IMR-90 (cell line): ENCODE measurements around the gene RELN. TPM values are rescaled to one million over a fixed set of nuclear protein-coding genes. Genes with fewer than 3 reads are reported as not detected.

Experiments
- ATAC-seq: fragments of 200-7000 bp; cut with Tn5 transposase; 2 replicates; pipeline ENCODE4 v1.9.1; 2020; ENCODE audit warnings: low read depth, mild to moderate bottlenecking, moderate library complexity
- BruUV-seq: library from RNA; stranded (reverse); fragments of 400-500 nt; replicated peaks from 2 replicates; lab custom pipeline; 2021; lab: Mats Ljungman, UMichigan
- CTCF ChIA-PET: fragments of 300-600 bp; formaldehyde crosslinking; extraction: SDS; loops from one replicate; lab custom pipeline; 2021; ENCODE audit warnings: antibody characterized with exemption; lab: Yijun Ruan, JAX
- POLR2A ChIA-PET: fragments of 300-600 bp; sonication (Branson Sonifier 250); formaldehyde crosslinking; loops from one replicate; lab custom pipeline; 2022; ENCODE audit warnings: antibody characterized with exemption; ENCODE audit not compliant: unreplicated experiment; lab: Charles Lee
- DNase-seq: peaks from one replicate; pipeline ENCODE4 v3.0.0; 2013
- H2AFZ ChIP-seq: replicated peaks from 2 replicates; pipeline ENCODE3; 2013; ENCODE audit warnings: low read length, mild to moderate bottlenecking; ENCODE audit not compliant: poor library complexity
- H2AK5ac ChIP-seq: 2 replicates; pipeline ENCODE4 v1.6.1; 2013; ENCODE audit warnings: low read depth, low read length, inconsistent platforms
- H2AK9ac ChIP-seq: replicated peaks from 2 replicates; pipeline ENCODE3; 2013; ENCODE audit warnings: mild to moderate bottlenecking, low read depth, low read length, moderate library complexity; ENCODE audit not compliant: poor library complexity
- H2BK120ac ChIP-seq: 2 replicates; pipeline ENCODE4 v1.6.1; 2013; ENCODE audit warnings: low read depth, low read length, inconsistent platforms
- H2BK15ac ChIP-seq: 3 replicates; pipeline ENCODE4 v1.6.1; 2013; ENCODE audit warnings: low read depth, low read length, inconsistent platforms
- H2BK20ac ChIP-seq: 2 replicates; pipeline ENCODE4 v1.6.1; 2013; ENCODE audit warnings: low read depth, mild to moderate bottlenecking, inconsistent platforms, low read length, moderate library complexity
- H2BK5ac ChIP-seq: 2 replicates; pipeline ENCODE4 v1.6.1; 2013; ENCODE audit warnings: mild to moderate bottlenecking, low read depth, low read length, inconsistent platforms; ENCODE audit not compliant: poor library complexity, severe bottlenecking
- H3K14ac ChIP-seq: replicated peaks from 2 replicates; pipeline ENCODE4 v1.6.1; 2013; ENCODE audit warnings: low read depth, low read length, inconsistent platforms
- H3K18ac ChIP-seq: 2 replicates; pipeline ENCODE4 v1.6.1; 2013; ENCODE audit warnings: low read depth, low read length, control low read depth
- H3K23ac ChIP-seq: 2 replicates; pipeline ENCODE4 v1.6.1; 2013; ENCODE audit warnings: low read depth, low read length, inconsistent platforms
- H3K27ac ChIP-seq: 2 replicates; pipeline ENCODE4 v1.5.1; 2013; ENCODE audit warnings: mild to moderate bottlenecking, control low read depth, low read length; ENCODE audit not compliant: insufficient read depth
- H3K27me3 ChIP-seq: 2 replicates; pipeline ENCODE4 v1.6.1; 2013; ENCODE audit warnings: low read length; ENCODE audit not compliant: control insufficient read depth, insufficient read depth
- H3K36me3 ChIP-seq: 2 replicates; pipeline ENCODE4 v1.6.1; 2013; ENCODE audit warnings: low read length, mixed read lengths; ENCODE audit not compliant: control insufficient read depth, insufficient read depth
- H3K4ac ChIP-seq: 2 replicates; pipeline ENCODE4 v1.6.1; 2013; ENCODE audit warnings: low read depth, low read length, inconsistent platforms
- H3K4me1 ChIP-seq: 2 replicates; pipeline ENCODE4 v1.6.1; 2013; ENCODE audit warnings: low read length, mixed read lengths; ENCODE audit not compliant: control insufficient read depth, insufficient read depth
- H3K4me2 ChIP-seq: 2 replicates; pipeline ENCODE4 v1.6.1; 2013; ENCODE audit warnings: low read depth, mild to moderate bottlenecking, control low read depth, low read length, moderate library complexity
- H3K4me3 ChIP-seq: 2 replicates; pipeline ENCODE4 v1.5.1; 2013; ENCODE audit warnings: low read depth, mild to moderate bottlenecking, control low read depth, low read length, moderate library complexity; ENCODE audit not compliant: insufficient read depth
- H3K56ac ChIP-seq: 2 replicates; pipeline ENCODE4 v1.6.1; 2013; ENCODE audit warnings: low read length, inconsistent platforms; ENCODE audit not compliant: insufficient read depth; ENCODE audit errors: extremely low read depth
- H3K79me1 ChIP-seq, 2 experiments: 2 replicates each; pipeline ENCODE4 v1.6.1; 2013; ENCODE audit warnings: low read length in 2 of 2, inconsistent platforms in 1 of 2, low read depth in 1 of 2
- H3K9ac ChIP-seq: 2 replicates; pipeline ENCODE4 v1.6.1; 2013; ENCODE audit warnings: low read depth, low read length, control low read depth
- H3K9me1 ChIP-seq: 2 replicates; pipeline ENCODE4 v1.6.1; 2013; ENCODE audit warnings: low read length, inconsistent platforms; ENCODE audit not compliant: insufficient read depth
- H3K9me3 ChIP-seq: 2 replicates; pipeline ENCODE4 v1.6.1; 2013; ENCODE audit warnings: low read length; ENCODE audit not compliant: control insufficient read depth, insufficient read depth
- H4K20me1 ChIP-seq: 2 replicates; pipeline ENCODE4 v1.6.1; 2013; ENCODE audit warnings: low read length, inconsistent platforms; ENCODE audit not compliant: insufficient read depth
- H4K5ac ChIP-seq: 2 replicates; pipeline ENCODE4 v1.6.1; 2013; ENCODE audit warnings: mild to moderate bottlenecking, low read depth, low read length, control low read depth
- H4K8ac ChIP-seq, 2 experiments: 2 replicates each; pipeline ENCODE4 v1.6.1; 2013; ENCODE audit warnings: low read depth in 2 of 2, low read length in 2 of 2, control low read depth in 1 of 2, inconsistent platforms in 1 of 2
- H4K91ac ChIP-seq: 2 replicates; pipeline ENCODE4 v1.6.1; 2013; ENCODE audit warnings: low read depth, low read length, inconsistent platforms; ENCODE audit not compliant: insufficient read depth
- CEBPB ChIP-seq: IDR thresholded peaks from 2 replicates; pipeline ENCODE4 v1.6.1; 2012; ENCODE audit warnings: low read depth, low read length, improper control_type of control experiment
- CHD1 ChIP-seq: IDR thresholded peaks from 2 replicates; pipeline ENCODE4 v1.6.1; 2012; ENCODE audit warnings: low read depth, low read length, improper control_type of control experiment
- FOS ChIP-seq: fragments of 150-350 bp; IDR thresholded peaks from 2 replicates; pipeline ENCODE4 v1.6.1; 2016; ENCODE audit warnings: low read depth, low read length
- MAFK ChIP-seq: IDR thresholded peaks from 2 replicates; pipeline ENCODE4 v1.6.1; 2012; ENCODE audit warnings: low read depth, low read length, improper control_type of control experiment
- MAZ ChIP-seq: IDR thresholded peaks from 2 replicates; pipeline ENCODE4 v1.6.1; 2012; ENCODE audit warnings: low read depth, mild to moderate bottlenecking, low read length, improper control_type of control experiment, moderate library complexity, borderline replicate concordance
- MXI1 ChIP-seq: IDR thresholded peaks from 2 replicates; pipeline ENCODE4 v1.6.1; 2012; ENCODE audit warnings: low read depth, mild to moderate bottlenecking, low read length, moderate library complexity, borderline replicate concordance
- NFE2L2 ChIP-seq: fragments of 150-350 bp; IDR thresholded peaks from 2 replicates; pipeline ENCODE4 v1.6.1; 2016; ENCODE audit warnings: low read depth, mild to moderate bottlenecking, low read length
- POLR2A ChIP-seq: IDR thresholded peaks from 2 replicates; pipeline ENCODE4 v1.6.1; 2012; ENCODE audit warnings: mild to moderate bottlenecking, low read depth, low read length
- RAD21 ChIP-seq: IDR thresholded peaks from 2 replicates; pipeline ENCODE4 v1.6.1; 2012; ENCODE audit warnings: low read length, improper control_type of control experiment
- RCOR1 ChIP-seq: IDR thresholded peaks from 2 replicates; pipeline ENCODE4 v1.6.1; 2012; ENCODE audit warnings: mild to moderate bottlenecking, low read length, improper control_type of control experiment; ENCODE audit not compliant: insufficient replicate concordance
- RFX5 ChIP-seq: IDR thresholded peaks from 2 replicates; pipeline ENCODE4 v1.8.0; 2012; ENCODE audit warnings: low read depth, mild to moderate bottlenecking, low read length, moderate library complexity
- SMC3 ChIP-seq: fragments of 150-350 bp; IDR thresholded peaks from 2 replicates; pipeline ENCODE4 v1.6.1; 2016; ENCODE audit warnings: low read depth, mild to moderate bottlenecking, antibody characterized with exemption, low read length, moderate library complexity
- WGBS, 2 experiments: methylation state at CpG; one replicate each; pipeline versions ENCODE4 v1.1.5 to v1.1.7; 2013; ENCODE audit warnings: missing lambda C conversion rate in 2 of 2; ENCODE audit not compliant: insufficient read length in 1 of 2; ENCODE audit errors: extremely low coverage in 2 of 2; 5-methylcytosine and 5-hydroxymethylcytosine counted together
- dilution Hi-C: fragments of 300-500 bp; cut with HindIII; formaldehyde crosslinking; loops from one replicate; pipeline ENCODE4 v1.14.3; 2018; ENCODE audit warnings: low sequenced_read_pairs; ENCODE audit not compliant: unreplicated experiment
- in situ Hi-C: fragments of 300-500 bp; cut with MboI; formaldehyde crosslinking; loops from 3 replicates; pipeline ENCODE4 v1.14.3; 2019; ENCODE audit warnings: low sequenced_read_pairs, inconsistent platforms, mixed read lengths
- intact Hi-C: fragments of 100-400 bp; cut with micrococcal nuclease; formaldehyde crosslinking; loops from 2 replicates; pipeline ENCODE4 v1.10.0; 2022
- polyA plus RNA-seq, 3 experiments: library from polyadenylated mRNA; depleted of rRNA; stranded (reverse); fragments of >200 nt; gene quantifications; 2 replicates each; pipeline ENCODE4 v1.2.3, GENCODE V29; 2012; ENCODE audit warnings: low replicate concordance in 1 of 3
- total RNA-seq: library from RNA; depleted of rRNA; stranded (reverse); fragments of >200 nt; gene quantifications from 2 replicates; pipeline ENCODE4 v1.2.3, GENCODE V29; 2012
- TF ChIP-seq, protein P1 (sequence below): fragments of 150-350 bp; IDR thresholded peaks from 2 replicates; pipeline ENCODE4 v1.6.1; 2017; ENCODE audit warnings: mild to moderate bottlenecking, antibody characterized with exemption, low read length, low read depth
- TF ChIP-seq, protein P2 (sequence below): conservative IDR thresholded peaks from 2 replicates; pipeline ENCODE4 v1.5.1; 2012; ENCODE audit warnings: mild to moderate bottlenecking, low read depth, low read length, improper control_type of control experiment

Gene RELN
- total and polyA plus RNA-seq, 2 of the 4 experiments (the other 2 are of a cell fraction) = 14.7 to 23.7 TPM

DNA sequence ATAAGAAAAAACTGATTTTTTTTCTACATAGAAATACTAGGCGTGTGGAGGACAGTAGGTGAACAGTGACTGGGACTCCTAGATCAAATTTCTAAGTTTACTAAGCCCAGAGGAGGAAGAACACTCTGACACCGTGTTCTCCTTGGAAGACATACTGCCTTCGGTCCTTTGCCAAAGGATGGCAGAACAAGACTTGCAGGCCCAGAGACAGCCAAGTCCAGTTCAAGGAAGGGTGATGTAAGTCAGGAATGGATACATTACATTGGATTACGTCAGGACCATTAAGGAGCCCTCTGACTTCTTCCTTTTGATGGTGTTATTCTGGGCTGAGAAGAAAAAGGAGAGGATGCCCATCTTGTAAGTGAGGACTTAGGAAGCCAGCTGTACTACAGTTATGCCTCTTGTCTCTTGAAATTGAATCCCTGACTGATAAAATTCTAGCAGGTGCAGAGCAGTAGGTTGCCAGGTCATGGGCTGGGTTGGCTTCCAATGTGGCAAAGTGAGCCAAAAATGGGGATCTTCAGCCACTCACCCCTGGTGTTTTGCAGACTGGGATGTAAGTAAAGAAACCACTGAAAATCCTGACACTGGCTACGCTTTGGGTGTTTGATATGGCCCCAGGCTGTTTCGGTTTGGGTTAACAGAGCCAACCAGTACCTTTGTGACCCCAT, 45.1 kb downstream of the RELN start:
- ChIA-PET CTCF (interaction anchor here (0.9 kb wide), 1 partner anchor 14 kb away, joined by 3 read pairs; no protein-coding TSS in a partner anchor), POLR2A (no interaction called here)
- DNase-seq (no peak), ATAC-seq (no peak)
- dilution Hi-C loops = no loop called here
- no peak overlapping the region for H4K8ac ChIP-seq
- H2AK9ac ChIP-seq = no peak overlapping the region
- no peak overlapping the region for H3K23ac ChIP-seq
- H3K9me3 ChIP-seq = no peaks in the 10 kb centered on the region
- no peaks in the 10 kb centered on the region for H4K20me1 ChIP-seq
- H2BK20ac ChIP-seq = no peak overlapping the region
- BruUV-seq = no TSS peak
- H2AFZ ChIP-seq = no peak overlapping the region
- H3K4me1 ChIP-seq = no peaks in the 10 kb centered on the region
- H3K56ac ChIP-seq = no peak overlapping the region
- TF ChIP-seq RCOR1 (no peak), POLR2A (no peak), RFX5 (no peak), SMC3 (no peak), CHD1 (no peak), RAD21 (no peak), NFE2L2 (no peak), FOS (no peak), MXI1 (no peak), CEBPB (no peak), MAFK (no peak), MAZ (no peak)
- TF ChIP-seq, protein P1, sequence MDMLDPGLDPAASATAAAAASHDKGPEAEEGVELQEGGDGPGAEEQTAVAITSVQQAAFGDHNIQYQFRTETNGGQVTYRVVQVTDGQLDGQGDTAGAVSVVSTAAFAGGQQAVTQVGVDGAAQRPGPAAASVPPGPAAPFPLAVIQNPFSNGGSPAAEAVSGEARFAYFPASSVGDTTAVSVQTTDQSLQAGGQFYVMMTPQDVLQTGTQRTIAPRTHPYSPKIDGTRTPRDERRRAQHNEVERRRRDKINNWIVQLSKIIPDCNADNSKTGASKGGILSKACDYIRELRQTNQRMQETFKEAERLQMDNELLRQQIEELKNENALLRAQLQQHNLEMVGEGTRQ = no peak
- TF ChIP-seq, protein P2, sequence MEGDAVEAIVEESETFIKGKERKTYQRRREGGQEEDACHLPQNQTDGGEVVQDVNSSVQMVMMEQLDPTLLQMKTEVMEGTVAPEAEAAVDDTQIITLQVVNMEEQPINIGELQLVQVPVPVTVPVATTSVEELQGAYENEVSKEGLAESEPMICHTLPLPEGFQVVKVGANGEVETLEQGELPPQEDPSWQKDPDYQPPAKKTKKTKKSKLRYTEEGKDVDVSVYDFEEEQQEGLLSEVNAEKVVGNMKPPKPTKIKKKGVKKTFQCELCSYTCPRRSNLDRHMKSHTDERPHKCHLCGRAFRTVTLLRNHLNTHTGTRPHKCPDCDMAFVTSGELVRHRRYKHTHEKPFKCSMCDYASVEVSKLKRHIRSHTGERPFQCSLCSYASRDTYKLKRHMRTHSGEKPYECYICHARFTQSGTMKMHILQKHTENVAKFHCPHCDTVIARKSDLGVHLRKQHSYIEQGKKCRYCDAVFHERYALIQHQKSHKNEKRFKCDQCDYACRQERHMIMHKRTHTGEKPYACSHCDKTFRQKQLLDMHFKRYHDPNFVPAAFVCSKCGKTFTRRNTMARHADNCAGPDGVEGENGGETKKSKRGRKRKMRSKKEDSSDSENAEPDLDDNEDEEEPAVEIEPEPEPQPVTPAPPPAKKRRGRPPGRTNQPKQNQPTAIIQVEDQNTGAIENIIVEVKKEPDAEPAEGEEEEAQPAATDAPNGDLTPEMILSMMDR = no peak
- no peak overlapping the region for H3K4me2 ChIP-seq
- no peak overlapping the region for H2BK15ac ChIP-seq
- no peak overlapping the region for H4K91ac ChIP-seq
- H3K27ac ChIP-seq = no peak overlapping the region
- H2BK5ac ChIP-seq = no peak overlapping the region
- H3K36me3 ChIP-seq = no peaks in the 10 kb centered on the region
- in situ Hi-C loops = no loop called here
- no peak overlapping the region for H2AK5ac ChIP-seq
- no peak overlapping the region for H3K9ac ChIP-seq
- H3K9me1 ChIP-seq = no peaks in the 10 kb centered on the region
- no peaks in the 10 kb centered on the region for H3K27me3 ChIP-seq
- no peak overlapping the region for H3K4me3 ChIP-seq
- no peak overlapping the region for H4K5ac ChIP-seq
- no peak overlapping the region for H2BK120ac ChIP-seq
- H3K79me1 ChIP-seq = no peaks in the 10 kb centered on the region
- intact Hi-C loops = no loop called here
- H3K18ac ChIP-seq = no peak overlapping the region
- H3K4ac ChIP-seq = no peak overlapping the region
- no peak overlapping the region for H3K14ac ChIP-seq
- 40% methylated on average over 1 of the region's 6 CpGs; no CpG with 5 or more reads in 1 of the 2 experiments for WGBS, 2 experiments
